ENCODE data around the gene LINGO1. TPM values are rescaled to one million over a fixed set of nuclear protein-coding genes. Genes with fewer than 3 reads are reported as not detected.

LINGO1 gene
- total and polyA plus RNA-seq, 8 donors, result 0.25 to 1.3 (median 0.57) TPM; not detected in 4

DNA sequence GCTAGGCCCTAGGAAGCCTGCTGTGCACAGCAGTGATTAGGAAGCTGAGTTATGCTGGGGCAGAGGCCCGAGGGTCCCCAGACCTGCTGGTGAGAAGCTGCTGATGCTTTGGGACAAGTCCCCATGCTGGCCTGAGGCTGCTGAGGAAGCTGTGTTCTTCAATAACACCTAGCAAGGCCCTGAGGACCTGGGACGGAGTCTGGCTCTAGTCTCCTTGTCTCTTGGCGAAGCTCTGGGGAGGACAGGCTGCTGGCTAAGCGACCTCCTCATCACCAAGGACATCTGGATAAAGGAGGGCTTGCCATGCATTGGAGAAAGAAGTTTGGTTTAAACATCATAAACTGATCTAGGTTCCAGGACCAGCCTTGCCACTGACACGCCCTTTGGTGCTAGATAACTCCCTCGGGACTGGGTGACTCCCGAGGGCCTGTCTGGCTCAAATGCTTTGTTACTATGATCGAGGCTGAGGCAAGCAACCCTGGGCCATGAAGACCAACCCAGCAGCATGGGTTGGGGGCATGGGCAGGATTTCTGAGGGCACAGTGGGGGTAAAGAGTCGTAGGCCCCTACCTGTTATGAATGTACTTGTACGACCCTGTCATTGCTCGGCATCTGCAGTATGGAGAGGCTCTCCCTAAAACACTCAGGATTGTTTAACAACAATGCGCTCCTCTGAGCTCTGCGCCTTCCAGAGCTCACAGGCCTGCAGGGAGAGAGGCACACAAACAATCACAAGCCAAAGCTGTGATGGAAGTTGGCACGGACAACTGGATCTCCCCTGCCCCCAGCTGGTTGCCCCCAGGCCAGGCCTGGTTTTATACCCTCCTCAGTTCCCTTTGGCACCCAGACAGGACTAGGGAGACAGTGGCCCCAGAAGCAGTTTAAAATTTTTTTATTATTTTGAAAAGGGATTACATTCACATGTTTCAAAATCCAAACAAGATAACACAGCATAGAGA is 64.4 kb downstream of the LINGO1 start:
- intact Hi-C loops (cut with DNase I; ENCODE audit: low total_unique reads), result no loop called here

GRCh38 chr15:77567202-77567601 is 65.5 kb downstream of the LINGO1 start:
- intact Hi-C loops (cut with DNase I; ENCODE audit: low total_unique reads), result no loop called here
- H3K9me3 ChIP-seq, result no peaks in the 10 kb centered on the region

More for the DNA sequence above, 64.4 kb downstream of the LINGO1 start:
- DNase-seq, result peak in 1 of 2 donors; percentile 52
- Histone ChIP-seq H3K36me3 (no peaks in the 10 kb centered on the region), H3K4me1 (peaks cover 0 to 21% (median 11%) of the 10 kb centered on the region in 4 donors), H3K27me3 (no peaks in the 10 kb centered on the region), H3K9me3 (no peaks in the 10 kb centered on the region), H3K27ac (peak overlapping the region in 3 of 5 donors; percentile 27 to 71 (median 32)), H3K4me3 (peak overlapping the region in 1 of 4 donors; percentile 33)
- TF ChIP-seq, protein P1, sequence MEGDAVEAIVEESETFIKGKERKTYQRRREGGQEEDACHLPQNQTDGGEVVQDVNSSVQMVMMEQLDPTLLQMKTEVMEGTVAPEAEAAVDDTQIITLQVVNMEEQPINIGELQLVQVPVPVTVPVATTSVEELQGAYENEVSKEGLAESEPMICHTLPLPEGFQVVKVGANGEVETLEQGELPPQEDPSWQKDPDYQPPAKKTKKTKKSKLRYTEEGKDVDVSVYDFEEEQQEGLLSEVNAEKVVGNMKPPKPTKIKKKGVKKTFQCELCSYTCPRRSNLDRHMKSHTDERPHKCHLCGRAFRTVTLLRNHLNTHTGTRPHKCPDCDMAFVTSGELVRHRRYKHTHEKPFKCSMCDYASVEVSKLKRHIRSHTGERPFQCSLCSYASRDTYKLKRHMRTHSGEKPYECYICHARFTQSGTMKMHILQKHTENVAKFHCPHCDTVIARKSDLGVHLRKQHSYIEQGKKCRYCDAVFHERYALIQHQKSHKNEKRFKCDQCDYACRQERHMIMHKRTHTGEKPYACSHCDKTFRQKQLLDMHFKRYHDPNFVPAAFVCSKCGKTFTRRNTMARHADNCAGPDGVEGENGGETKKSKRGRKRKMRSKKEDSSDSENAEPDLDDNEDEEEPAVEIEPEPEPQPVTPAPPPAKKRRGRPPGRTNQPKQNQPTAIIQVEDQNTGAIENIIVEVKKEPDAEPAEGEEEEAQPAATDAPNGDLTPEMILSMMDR (IDR thresholded peaks at IDR 0.05), result no peak
- TF ChIP-seq POLR2A (IDR thresholded peaks at IDR 0.05), result no peak
- no peak for TF ChIP-seq EP300 (IDR thresholded peaks at IDR 0.05)
- TF ChIP-seq POLR2AphosphoS5 (IDR thresholded peaks at IDR 0.05), result no peak
- WGBS, 5 donors, result 62 to 82% (median 75%) methylated on average over 8 to 14 of the region's 14 CpGs

DNA sequence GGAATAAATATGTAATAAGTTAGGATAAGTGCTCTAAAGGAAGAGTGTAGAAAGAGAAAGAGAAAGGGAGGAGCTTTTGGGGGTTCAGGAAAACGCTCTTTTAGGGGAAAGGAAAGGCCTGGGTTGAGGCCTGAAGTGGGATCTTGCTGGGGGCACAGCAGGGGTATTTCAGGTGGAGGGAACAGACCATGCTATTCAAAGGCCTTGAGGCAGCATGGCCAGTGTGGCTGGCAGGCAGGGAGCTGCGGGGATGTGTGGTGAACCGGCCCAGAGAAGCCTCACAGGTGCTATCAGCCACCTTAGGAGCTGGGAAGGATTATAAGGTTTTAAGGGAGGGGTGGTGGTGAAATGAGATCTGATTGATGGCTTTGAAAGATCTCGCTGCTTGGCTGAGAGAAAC is 66.6 kb downstream of the LINGO1 start:
- no peak for TF ChIP-seq POLR2AphosphoS5 (IDR thresholded peaks at IDR 0.05)
- TF ChIP-seq EP300 (IDR thresholded peaks at IDR 0.05), result no peak
- no peak for TF ChIP-seq POLR2A (IDR thresholded peaks at IDR 0.05)
- TF ChIP-seq, protein P1 (IDR thresholded peaks at IDR 0.05), result no peak
- no peaks in the 10 kb centered on the region for H3K9me3 ChIP-seq
- H3K4me3 ChIP-seq, result no peak overlapping the region
- no peaks in the 10 kb centered on the region for H3K36me3 ChIP-seq
- DNase-seq, result no peak
- H3K27ac ChIP-seq, result no peak overlapping the region
- peaks cover 0 to 21% (median 11%) of the 10 kb centered on the region in 4 donors for H3K4me1 ChIP-seq
- intact Hi-C loops (cut with DNase I; ENCODE audit: low total_unique reads), result no loop called here
- no peaks in the 10 kb centered on the region for H3K27me3 ChIP-seq
- 88 to 91% (median 90%) methylated on average over 4 of the region's 4 CpGs for whole genome bisulfite sequencing, 5 donors

More at GRCh38 chr15:77567202-77567601, 65.5 kb downstream of the LINGO1 start:
- Histone ChIP-seq H3K27me3 (no peaks in the 10 kb centered on the region), H3K4me3 (no peak overlapping the region), H3K4me1 (peaks cover 0 to 21% (median 11%) of the 10 kb centered on the region in 4 donors), H3K27ac (no peak overlapping the region), H3K36me3 (no peaks in the 10 kb centered on the region)
- WGBS, 5 donors, result 81 to 93% (median 87%) methylated on average over 6 to 10 of the region's 10 CpGs
- no peak for TF ChIP-seq EP300 (IDR thresholded peaks at IDR 0.05)
- TF ChIP-seq POLR2A (IDR thresholded peaks at IDR 0.05), result no peak
- no peak for TF ChIP-seq POLR2AphosphoS5 (IDR thresholded peaks at IDR 0.05)
- TF ChIP-seq, protein P1 (IDR thresholded peaks at IDR 0.05), result no peak
- DNase-seq, result no peak

GRCh38 chr15:77565378-77565915 is 67.3 kb downstream of the LINGO1 start:
- 84 to 88% (median 87%) methylated on average over 25 of the region's 25 CpGs for WGBS, 5 donors
- DNase-seq, result no peak
- intact Hi-C loops (cut with DNase I; ENCODE audit: low total_unique reads), result no loop called here

More at GRCh38 chr15:77565378-77565915, 67.3 kb downstream of the LINGO1 start:
- no peaks in the 10 kb centered on the region for H3K9me3 ChIP-seq
- no peak for TF ChIP-seq EP300 (IDR thresholded peaks at IDR 0.05)
- H3K36me3 ChIP-seq, result no peaks in the 10 kb centered on the region
- no peaks in the 10 kb centered on the region for H3K27me3 ChIP-seq
- H3K4me1 ChIP-seq, result peaks cover 0 to 21% (median 11%) of the 10 kb centered on the region in 4 donors
- no peak overlapping the region for H3K27ac ChIP-seq
- no peak overlapping the region for H3K4me3 ChIP-seq
